Vagina (tissue), 2 donors: Measurements from ENCODE around the gene MEGF6. TPM values are rescaled to one million over a fixed set of nuclear protein-coding genes. Genes with fewer than 3 reads are reported as not detected.
A peak's percentile ranks its signal among the peaks of the same experiment; 100 is the strongest.

Experiments used
- DNase-seq, 2 donors: peaks; one replicate each; pipeline ENCODE4 v3.0.0-alpha.2; 2017; ENCODE audit errors: extremely low spot score in 2 of 2
- H3K27ac ChIP-seq: fragments of 200-600 bp; sonication (generic); one replicate; pipeline ENCODE4 v1.5.1; 2019
- H3K27me3 ChIP-seq: fragments of 200-600 bp; sonication (generic); one replicate; pipeline ENCODE4 v1.5.1; 2019
- H3K36me3 ChIP-seq, 2 donors: fragments of 200-600 bp; sonication (generic); one replicate each; pipeline ENCODE4 v1.5.1; 2017 to 2019
- H3K4me1 ChIP-seq: fragments of 200-600 bp; sonication (generic); one replicate; pipeline ENCODE4 v1.5.1; 2019
- H3K4me3 ChIP-seq, 2 donors: fragments of 200-600 bp; sonication (generic); 1 replicate in 1 of 2; 2 replicates in 1 of 2; pipeline ENCODE4 v1.5.1; 2016 to 2019
- H3K9me3 ChIP-seq: fragments of 200-600 bp; sonication (generic); one replicate; pipeline ENCODE4 v1.5.1; 2019
- CTCF ChIP-seq, 3 experiments: fragments of 450-650 bp in 2 of 3; fragments of 200-600 bp in 1 of 3; sonication (generic) in 1 of 3; IDR thresholded peaks; one replicate each; pipeline ENCODE4 v1.5.1; 2017 to 2019; ENCODE audit warnings: antibody characterized with exemption in 3 of 3, mild to moderate bottlenecking in 2 of 3, moderate library complexity in 2 of 3
- POLR2A ChIP-seq, 2 donors: fragments of 450-650 bp; IDR thresholded peaks; one replicate each; pipeline ENCODE4 v1.6.1; 2017; ENCODE audit warnings: antibody characterized with exemption in 2 of 2, mild to moderate bottlenecking in 2 of 2, moderate library complexity in 2 of 2
- POLR2AphosphoS5 ChIP-seq, 2 donors: sonication (generic); formaldehyde crosslinking; IDR thresholded peaks; one replicate each; pipeline ENCODE4 v1.9.0; 2017; ENCODE audit warnings: antibody characterized with exemption in 2 of 2, mild to moderate bottlenecking in 2 of 2, low read depth in 1 of 2; ENCODE audit not compliant: insufficient read depth in 1 of 2
- intact Hi-C: fragments of 100-400 bp; cut with DNase I; formaldehyde crosslinking; loops from one replicate; pipeline ENCODE4 v1.15.1; 2023
- total RNA-seq: library from RNA; depleted of rRNA; stranded (reverse); fragments of >200 nt; gene quantifications from one replicate; pipeline ENCODE4 v1.2.3, GENCODE V29; 2016

The MEGF6 gene
- total RNA-seq, 1 donor from 2014 or later: 37.6 TPM

GRCh38 chr1:3523980-3524379, 87.3 kb downstream of the MEGF6 start:
- TF ChIP-seq POLR2AphosphoS5 (IDR thresholded peaks at IDR 0.05; ENCODE audit: insufficient read depth in 1 of 2, low read depth in 1 of 2): no peak
- TF ChIP-seq CTCF (IDR thresholded peaks at IDR 0.05): no peak
- no peak for TF ChIP-seq POLR2A (IDR thresholded peaks at IDR 0.05)

GRCh38 chr1:3522564-3523265, 88.6 kb downstream of the MEGF6 start:
- TF ChIP-seq POLR2AphosphoS5 (IDR thresholded peaks at IDR 0.05; ENCODE audit: insufficient read depth in 1 of 2, low read depth in 1 of 2): no peak
- TF ChIP-seq CTCF (IDR thresholded peaks at IDR 0.05): no peak
- TF ChIP-seq POLR2A (IDR thresholded peaks at IDR 0.05): no peak
- DNase-seq: no peak
- peaks cover 10% of the 10 kb centered on the region for H3K4me1 ChIP-seq
- H3K4me3 ChIP-seq: no peak overlapping the region
- no peaks in the 10 kb centered on the region for H3K27me3 ChIP-seq
- H3K27ac ChIP-seq: peak overlapping the region; percentile 28
- no peaks in the 10 kb centered on the region for H3K36me3 ChIP-seq
- no peaks in the 10 kb centered on the region for H3K9me3 ChIP-seq
- intact Hi-C loops: no loop called here

More at GRCh38 chr1:3523980-3524379, 87.3 kb downstream of the MEGF6 start:
- no peaks in the 10 kb centered on the region for H3K36me3 ChIP-seq
- H3K4me1 ChIP-seq: peaks cover 13% of the 10 kb centered on the region
- intact Hi-C loops: no loop called here
- DNase-seq: no peak
- H3K9me3 ChIP-seq: no peaks in the 10 kb centered on the region
- H3K4me3 ChIP-seq: no peak overlapping the region
- no peaks in the 10 kb centered on the region for H3K27me3 ChIP-seq
- peak overlapping the region; percentile 28 for H3K27ac ChIP-seq

GRCh38 chr1:3522112-3522511, 89.2 kb downstream of the MEGF6 start:
- Histone ChIP-seq H3K36me3 (no peaks in the 10 kb centered on the region), H3K27ac (no peak overlapping the region), H3K9me3 (no peaks in the 10 kb centered on the region), H3K4me1 (peaks cover 5% of the 10 kb centered on the region), H3K27me3 (no peaks in the 10 kb centered on the region), H3K4me3 (no peak overlapping the region)
- no peak for TF ChIP-seq POLR2AphosphoS5 (IDR thresholded peaks at IDR 0.05; ENCODE audit: insufficient read depth in 1 of 2, low read depth in 1 of 2)
- no peak for TF ChIP-seq POLR2A (IDR thresholded peaks at IDR 0.05)
- TF ChIP-seq CTCF (IDR thresholded peaks at IDR 0.05): no peak
- intact Hi-C loops: no loop called here
- DNase-seq: no peak

- Histone ChIP-seq H3K9me3 (no peaks in the 10 kb centered on the region), H3K27ac (no peak overlapping the region), H3K4me1 (no peaks in the 10 kb centered on the region), H3K27me3 (no peaks in the 10 kb centered on the region), H3K36me3 (no peaks in the 10 kb centered on the region), H3K4me3 (no peak overlapping the region)
- TF ChIP-seq CTCF (IDR thresholded peaks at IDR 0.05) (no peak), POLR2AphosphoS5 (IDR thresholded peaks at IDR 0.05; ENCODE audit: insufficient read depth in 1 of 2, low read depth in 1 of 2) (no peak), POLR2A (IDR thresholded peaks at IDR 0.05) (no peak)
- no peak for DNase-seq
- intact Hi-C loops: no loop called here
Measured at GRCh38 chr1:3521426-3521825, 89.9 kb downstream of the MEGF6 start.
